Liver (tissue), 3 donors: Measurements from ENCODE around the gene EPHB2.

Experiments used
- GABPA ChIP-seq, 2 donors: IDR thresholded peaks in 1 of 2; conservative IDR thresholded peaks in 1 of 2; 2 replicates each; pipeline ENCODE4 v1.6.1; 2016; ENCODE audit warnings: antibody characterized with exemption in 2 of 2, mild to moderate bottlenecking in 1 of 2, moderate library complexity in 1 of 2
- JUND ChIP-seq, 2 donors: IDR thresholded peaks; 2 replicates each; pipeline ENCODE4 v1.6.1; 2016; ENCODE audit warnings: antibody characterized with exemption in 2 of 2
- TAF1 ChIP-seq: conservative IDR thresholded peaks from 2 replicates; pipeline ENCODE4 v1.6.1; 2016; ENCODE audit warnings: antibody characterized with exemption, mild to moderate bottlenecking
- TF ChIP-seq, protein P1 (sequence below): fragments of 150-350 bp; IDR thresholded peaks from 2 replicates; pipeline ENCODE4 v1.5.1; 2017; ENCODE audit warnings: improper control_type of control experiment, low read depth, low read length; ENCODE audit not compliant: missing input control
- TF ChIP-seq, protein P2 (sequence below): IDR thresholded peaks from 2 replicates; pipeline ENCODE4 v1.6.1; 2016; ENCODE audit warnings: antibody characterized with exemption
- donor health status: healthy.
- donor health status: healthy.

- TF ChIP-seq, protein P1, sequence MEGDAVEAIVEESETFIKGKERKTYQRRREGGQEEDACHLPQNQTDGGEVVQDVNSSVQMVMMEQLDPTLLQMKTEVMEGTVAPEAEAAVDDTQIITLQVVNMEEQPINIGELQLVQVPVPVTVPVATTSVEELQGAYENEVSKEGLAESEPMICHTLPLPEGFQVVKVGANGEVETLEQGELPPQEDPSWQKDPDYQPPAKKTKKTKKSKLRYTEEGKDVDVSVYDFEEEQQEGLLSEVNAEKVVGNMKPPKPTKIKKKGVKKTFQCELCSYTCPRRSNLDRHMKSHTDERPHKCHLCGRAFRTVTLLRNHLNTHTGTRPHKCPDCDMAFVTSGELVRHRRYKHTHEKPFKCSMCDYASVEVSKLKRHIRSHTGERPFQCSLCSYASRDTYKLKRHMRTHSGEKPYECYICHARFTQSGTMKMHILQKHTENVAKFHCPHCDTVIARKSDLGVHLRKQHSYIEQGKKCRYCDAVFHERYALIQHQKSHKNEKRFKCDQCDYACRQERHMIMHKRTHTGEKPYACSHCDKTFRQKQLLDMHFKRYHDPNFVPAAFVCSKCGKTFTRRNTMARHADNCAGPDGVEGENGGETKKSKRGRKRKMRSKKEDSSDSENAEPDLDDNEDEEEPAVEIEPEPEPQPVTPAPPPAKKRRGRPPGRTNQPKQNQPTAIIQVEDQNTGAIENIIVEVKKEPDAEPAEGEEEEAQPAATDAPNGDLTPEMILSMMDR, result no peak
- TF ChIP-seq GABPA (IDR thresholded peaks at IDR 0.05 in 1 of 2, conservative IDR thresholded peaks at IDR 0.05 in 1 of 2), result no peak
- TF ChIP-seq JUND (IDR thresholded peaks at IDR 0.05), result no peak
- TF ChIP-seq TAF1, result no peak
- TF ChIP-seq, protein P2, sequence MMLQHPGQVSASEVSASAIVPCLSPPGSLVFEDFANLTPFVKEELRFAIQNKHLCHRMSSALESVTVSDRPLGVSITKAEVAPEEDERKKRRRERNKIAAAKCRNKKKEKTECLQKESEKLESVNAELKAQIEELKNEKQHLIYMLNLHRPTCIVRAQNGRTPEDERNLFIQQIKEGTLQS, result no peak
These were observed 233.9 kb downstream of the EPHB2 start for GRCh38 chr1:22944346-22945055.
